Glutamatergic neuron (in vitro differentiated cells): ENCODE data around the gene CATSPERZ. TPM values are rescaled to one million over a fixed set of nuclear protein-coding genes. Genes with fewer than 3 reads are reported as not detected.
A peak's percentile ranks its signal among the peaks of the same experiment; 100 is the strongest.
"Not testable (repeated sequence)": the region's sequence is repeated elsewhere in the genome, so short reads cannot be mapped to it uniquely, and the experiment has no call there.

Experiments used
- DNase-seq: peaks from one replicate; pipeline ENCODE4 v3.0.0; 2022
- H3K27ac Mint-ChIP-seq: one replicate; pipeline ENCODE4 v1.8.0; 2020; ENCODE audit warnings: mild to moderate bottlenecking, mixed read lengths, inconsistent platforms; ENCODE audit not compliant: unreplicated experiment
- H3K27me3 Mint-ChIP-seq: one replicate; pipeline ENCODE4 v1.8.0; 2020; ENCODE audit warnings: mild to moderate bottlenecking, moderate library complexity, mixed read lengths, inconsistent platforms; ENCODE audit not compliant: unreplicated experiment
- H3K36me3 Mint-ChIP-seq: one replicate; pipeline ENCODE4 v1.8.0; 2020; ENCODE audit warnings: mild to moderate bottlenecking, mixed read lengths, inconsistent platforms; ENCODE audit not compliant: unreplicated experiment
- H3K4me1 Mint-ChIP-seq: one replicate; pipeline ENCODE4 v1.8.0; 2020; ENCODE audit warnings: mild to moderate bottlenecking, low read depth, mixed read lengths, inconsistent platforms; ENCODE audit not compliant: unreplicated experiment
- H3K4me3 Mint-ChIP-seq: one replicate; pipeline ENCODE4 v1.8.0; 2020; ENCODE audit warnings: mild to moderate bottlenecking, mixed read lengths, inconsistent platforms; ENCODE audit not compliant: unreplicated experiment
- H3K9me3 Mint-ChIP-seq: one replicate; pipeline ENCODE4 v1.8.0; 2020; ENCODE audit warnings: mild to moderate bottlenecking, moderate library complexity, mixed read lengths, inconsistent platforms; ENCODE audit not compliant: unreplicated experiment
- total RNA-seq: library from RNA; stranded (reverse); fragmentation: NEBNext Ultra II Directional; extraction: Animal tissue kit (Norgen Biotek cat#: 25700); gene quantifications from one replicate; pipeline ENCODE4 v1.2.1, GENCODE V29; 2021; ENCODE audit not compliant: unreplicated experiment
- TF ChIP-seq, protein P1 (sequence below): fragments of 200-600 bp; sonication (generic); IDR thresholded peaks from one replicate; pipeline ENCODE4 v1.5.0; 2021; ENCODE audit not compliant: partially characterized antibody, unreplicated experiment

CATSPERZ gene
- total RNA-seq, 1 donor from 2014 or later: not detected

DNA sequence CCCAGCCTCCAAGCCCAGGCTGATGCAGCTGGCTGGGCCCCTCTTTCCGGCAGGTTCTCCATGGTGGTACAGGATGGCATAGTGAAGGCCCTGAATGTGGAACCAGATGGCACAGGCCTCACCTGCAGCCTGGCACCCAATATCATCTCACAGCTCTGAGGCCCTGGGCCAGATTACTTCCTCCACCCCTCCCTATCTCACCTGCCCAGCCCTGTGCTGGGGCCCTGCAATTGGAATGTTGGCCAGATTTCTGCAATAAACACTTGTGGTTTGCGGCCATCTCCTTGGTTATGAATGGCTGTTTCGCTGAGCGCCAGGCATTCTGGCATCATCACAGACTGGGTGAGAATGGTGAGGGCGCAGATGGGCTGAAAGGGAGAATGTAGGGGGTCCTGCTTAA is 21.4 kb downstream of the CATSPERZ start:
- peaks cover 17% of the 10 kb centered on the region for H3K27me3 Mint-ChIP-seq
- H3K9me3 Mint-ChIP-seq: peaks cover 12% of the 10 kb centered on the region
- peaks cover 18% of the 10 kb centered on the region for H3K4me1 Mint-ChIP-seq
- no peak overlapping the region for H3K27ac Mint-ChIP-seq
- H3K36me3 Mint-ChIP-seq: peaks cover 4% of the 10 kb centered on the region
- H3K4me3 Mint-ChIP-seq: peak overlapping the region; percentile 76
- DNase-seq: no peak
- TF ChIP-seq, protein P1, sequence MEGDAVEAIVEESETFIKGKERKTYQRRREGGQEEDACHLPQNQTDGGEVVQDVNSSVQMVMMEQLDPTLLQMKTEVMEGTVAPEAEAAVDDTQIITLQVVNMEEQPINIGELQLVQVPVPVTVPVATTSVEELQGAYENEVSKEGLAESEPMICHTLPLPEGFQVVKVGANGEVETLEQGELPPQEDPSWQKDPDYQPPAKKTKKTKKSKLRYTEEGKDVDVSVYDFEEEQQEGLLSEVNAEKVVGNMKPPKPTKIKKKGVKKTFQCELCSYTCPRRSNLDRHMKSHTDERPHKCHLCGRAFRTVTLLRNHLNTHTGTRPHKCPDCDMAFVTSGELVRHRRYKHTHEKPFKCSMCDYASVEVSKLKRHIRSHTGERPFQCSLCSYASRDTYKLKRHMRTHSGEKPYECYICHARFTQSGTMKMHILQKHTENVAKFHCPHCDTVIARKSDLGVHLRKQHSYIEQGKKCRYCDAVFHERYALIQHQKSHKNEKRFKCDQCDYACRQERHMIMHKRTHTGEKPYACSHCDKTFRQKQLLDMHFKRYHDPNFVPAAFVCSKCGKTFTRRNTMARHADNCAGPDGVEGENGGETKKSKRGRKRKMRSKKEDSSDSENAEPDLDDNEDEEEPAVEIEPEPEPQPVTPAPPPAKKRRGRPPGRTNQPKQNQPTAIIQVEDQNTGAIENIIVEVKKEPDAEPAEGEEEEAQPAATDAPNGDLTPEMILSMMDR: no peak

DNA sequence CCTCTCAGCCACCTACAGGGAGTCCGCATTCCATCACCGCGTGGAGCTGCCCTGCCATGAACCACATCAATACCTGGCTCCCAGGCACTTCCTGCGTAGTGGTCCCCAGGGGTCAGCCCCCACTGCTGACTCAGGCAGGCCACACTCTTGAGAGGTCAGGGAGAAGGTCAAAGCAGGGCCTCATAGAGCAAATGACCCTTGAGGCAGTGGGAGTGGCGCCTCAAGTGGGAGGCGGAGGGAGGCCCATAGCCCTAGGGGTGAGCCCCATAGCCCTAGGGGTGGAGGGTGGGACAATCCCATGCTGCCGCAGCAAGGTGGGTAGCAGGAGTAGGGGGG is 22.7 kb downstream of the CATSPERZ start:
- DNase-seq: peak; percentile 32
- Mint-ChIP-seq H3K4me3 (no peak overlapping the region), H3K9me3 (peaks cover 14% of the 10 kb centered on the region), H3K27ac (no peak overlapping the region), H3K4me1 (peaks cover 14% of the 10 kb centered on the region), H3K36me3 (peaks cover 6% of the 10 kb centered on the region), H3K27me3 (peaks cover 11% of the 10 kb centered on the region)
- TF ChIP-seq, protein P1: no peak

DNA sequence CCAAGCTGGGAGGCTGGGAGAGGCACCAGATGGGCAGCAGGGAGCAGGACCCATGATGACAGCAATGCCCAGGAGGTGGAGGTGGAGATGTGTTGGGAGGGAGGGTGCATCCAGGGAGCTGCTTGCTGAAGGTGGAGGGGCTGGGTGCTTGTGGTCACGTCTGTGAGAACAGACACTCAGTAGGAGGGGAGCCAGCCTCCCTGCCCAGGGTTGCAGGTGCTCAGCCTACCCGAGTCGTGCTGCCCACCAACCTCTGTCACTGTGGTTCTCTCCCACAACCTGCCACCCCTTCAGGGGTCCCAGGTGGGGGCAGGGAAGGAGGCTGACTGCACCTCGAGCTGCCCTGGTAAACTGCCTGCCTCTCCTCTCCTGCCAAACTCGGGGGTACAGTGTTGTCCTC is 23.2 kb downstream of the CATSPERZ start:
- TF ChIP-seq, protein P1: no peak
- peaks cover 8% of the 10 kb centered on the region for H3K36me3 Mint-ChIP-seq
- H3K27me3 Mint-ChIP-seq: peaks cover 11% of the 10 kb centered on the region
- peaks cover 14% of the 10 kb centered on the region for H3K9me3 Mint-ChIP-seq
- H3K27ac Mint-ChIP-seq: no peak overlapping the region
- DNase-seq: no peak
- H3K4me1 Mint-ChIP-seq: peaks cover 14% of the 10 kb centered on the region
- no peak overlapping the region for H3K4me3 Mint-ChIP-seq

DNA sequence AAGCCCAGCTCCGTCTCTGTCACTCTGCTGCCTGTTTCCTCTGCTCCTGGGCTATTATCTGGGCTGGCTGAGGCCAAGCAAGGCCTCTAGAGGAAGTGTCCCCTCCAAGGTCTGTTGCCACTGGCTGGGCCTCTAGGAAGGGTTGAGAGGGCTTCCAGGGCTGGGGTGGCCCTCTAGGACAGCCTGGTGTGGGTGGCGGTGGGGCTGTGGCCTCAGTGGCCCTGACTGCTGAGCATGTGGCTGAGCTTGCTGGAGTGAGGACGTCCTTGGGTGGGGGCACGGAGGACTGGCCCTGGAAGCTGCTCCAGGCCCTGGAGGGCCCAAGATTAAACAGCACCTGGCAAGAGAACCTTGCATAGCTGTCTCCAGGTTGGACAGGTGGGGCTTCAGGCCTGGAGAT is 23.8 kb downstream of the CATSPERZ start:
- H3K27me3 Mint-ChIP-seq, H3K36me3 Mint-ChIP-seq, H3K4me3 Mint-ChIP-seq, DNase-seq: not testable (repeated sequence)
- H3K9me3 Mint-ChIP-seq: peaks cover 15% of the 10 kb centered on the region
- H3K27ac Mint-ChIP-seq: peak overlapping the region; percentile 62
- peaks cover 13% of the 10 kb centered on the region for H3K4me1 Mint-ChIP-seq

DNA sequence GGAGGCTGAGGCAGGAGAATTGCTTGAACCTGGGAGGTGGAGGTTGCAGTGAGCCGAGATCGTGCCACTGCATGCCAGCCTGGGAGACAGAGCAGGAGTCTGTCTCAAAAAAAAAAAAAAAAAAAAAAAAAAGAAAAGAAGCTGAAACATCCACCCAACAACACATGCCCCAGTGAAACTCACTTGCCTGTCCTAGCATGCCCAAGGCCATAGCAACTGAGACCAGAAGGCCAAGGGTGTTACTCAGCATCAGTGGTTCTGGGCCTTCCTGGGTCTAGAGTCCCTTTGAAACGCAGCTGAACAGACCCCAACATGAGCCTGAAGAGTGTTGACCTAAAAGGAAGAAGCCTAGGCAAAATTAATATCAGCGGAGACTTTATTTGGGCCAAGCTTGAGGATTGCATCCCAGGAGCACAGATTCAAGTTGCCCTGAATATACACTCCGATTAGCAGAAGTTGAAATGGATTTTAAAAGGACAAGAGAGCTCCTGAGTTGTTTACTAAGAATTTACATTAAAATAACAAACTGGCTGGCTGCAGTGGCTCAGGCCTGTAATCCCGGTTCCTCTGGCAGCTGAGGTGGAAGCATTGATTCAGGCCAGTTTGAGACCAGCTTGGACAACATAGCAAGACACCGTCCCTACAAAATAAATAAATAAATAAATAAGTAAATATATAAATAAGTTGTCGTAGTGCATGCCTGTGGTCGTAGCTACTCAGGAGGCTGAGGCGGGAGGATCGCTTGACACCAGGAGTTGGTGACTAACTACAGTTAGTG is 24.7 kb downstream of the CATSPERZ start:
- no peak for DNase-seq
- Mint-ChIP-seq H3K4me1 (peaks cover 11% of the 10 kb centered on the region), H3K36me3 (peaks cover 8% of the 10 kb centered on the region), H3K27me3 (peaks cover 8% of the 10 kb centered on the region), H3K4me3 (no peak overlapping the region), H3K27ac (peak overlapping the region; percentile 59), H3K9me3 (peaks cover 14% of the 10 kb centered on the region)
- TF ChIP-seq, protein P1: no peak
